ENCODE measurements around the gene SPG7.
"Not testable (repeated sequence)": the region's sequence is repeated elsewhere in the genome, so short reads cannot be mapped to it uniquely, and the experiment has no call there.

- not testable (repeated sequence) for TF ChIP-seq CTCF, POLR2A (IDR thresholded peaks at IDR 0.05)
Measured at GRCh38 chr16:89587676-89588075, 79.5 kb downstream of the SPG7 start.
